ENCODE results near the gene SERGEF.
A peak's percentile ranks its signal among the peaks of the same experiment; 100 is the strongest.

Gene SERGEF

GRCh38 chr11:17852246-17852645, 160.6 kb downstream of the SERGEF start:
- no peak for DNase-seq

- DNase-seq, result no peak
Measured at GRCh38 chr11:17851697-17852096, 161.2 kb downstream of the SERGEF start.

GRCh38 chr11:17850336-17850735, 162.5 kb downstream of the SERGEF start:
- DNase-seq, result no peak

GRCh38 chr11:17848715-17849114, 164.1 kb downstream of the SERGEF start:
- DNase-seq, result no peak

- DNase-seq, result no peak
Measured at GRCh38 chr11:17846852-17847453, 165.9 kb downstream of the SERGEF start.

GRCh38 chr11:17845431-17845881, 167.4 kb downstream of the SERGEF start:
- no peak for DNase-seq

GRCh38 chr11:17840101-17840548, 172.7 kb downstream of the SERGEF start:
- no peak for DNase-seq

GRCh38 chr11:17839450-17839849, 173.4 kb downstream of the SERGEF start:
- DNase-seq, result no peak

- DNase-seq, result no peak
Measured at GRCh38 chr11:17838102-17838501, 174.7 kb downstream of the SERGEF start.

GRCh38 chr11:17831883-17832282, 181.0 kb downstream of the SERGEF start:
- no peak for DNase-seq

- no peak for DNase-seq
Measured at GRCh38 chr11:17831228-17831627, 181.6 kb downstream of the SERGEF start.

GRCh38 chr11:17828311-17828751, 184.5 kb downstream of the SERGEF start:
- no peak for DNase-seq

- DNase-seq, result peak in 1 of 2 experiments; percentile 23
Measured at GRCh38 chr11:17827006-17827405, 185.8 kb downstream of the SERGEF start.

- DNase-seq, result no peak
Measured at GRCh38 chr11:17822401-17822781, 190.5 kb downstream of the SERGEF start.

GRCh38 chr11:17821648-17822400, 191.0 kb downstream of the SERGEF start:
- no peak for DNase-seq

GRCh38 chr11:17816232-17816931, 196.5 kb downstream of the SERGEF start:
- no peak for DNase-seq

- no peak for DNase-seq
Measured at GRCh38 chr11:17814546-17814945, 198.3 kb downstream of the SERGEF start.

GRCh38 chr11:17813391-17814059, 199.3 kb downstream of the SERGEF start:
- no peak for DNase-seq

- DNase-seq, result no peak
Measured at GRCh38 chr11:17812865-17813187, 200.0 kb downstream of the SERGEF start.

GRCh38 chr11:17812091-17812864, 200.6 kb downstream of the SERGEF start:
- DNase-seq, result peak; percentile 74 to 90

GRCh38 chr11:17811352-17811751, 201.5 kb downstream of the SERGEF start:
- no peak for DNase-seq

GRCh38 chr11:17810746-17811145, 202.1 kb downstream of the SERGEF start:
- no peak for DNase-seq

GRCh38 chr11:17810041-17810440, 202.8 kb downstream of the SERGEF start:
- no peak for DNase-seq

All from NCI-H2081 (cell line).